Cardiac muscle cell (in vitro differentiated cells and primary cell): ENCODE measurements around the gene MC1R. TPM values are rescaled to one million over a fixed set of nuclear protein-coding genes. Genes with fewer than 3 reads are reported as not detected.
"Not testable (repeated sequence)": the region's sequence is repeated elsewhere in the genome, so short reads cannot be mapped to it uniquely, and the experiment has no call there.

Experiments
- DNase-seq, 2 donors: peaks; one replicate each; pipeline versions ENCODE4 v3.0.0 to v3.0.0-alpha.2; 2010 to 2017; ENCODE audit warnings: low read depth in 1 of 2, low spot score in 1 of 2
- H3K27ac ChIP-seq: fragments of 200-600 bp; sonication (generic); 2 replicates; pipeline ENCODE4 v1.5.1; 2016
- H3K27me3 ChIP-seq: fragments of 200-600 bp; sonication (generic); 2 replicates; pipeline ENCODE4 v1.6.0; 2016; ENCODE audit warnings: control low read depth
- H3K36me3 ChIP-seq: fragments of 200-600 bp; sonication (generic); 2 replicates; pipeline ENCODE4 v1.5.1; 2016; ENCODE audit warnings: control low read depth
- H3K4me1 ChIP-seq: fragments of 200-600 bp; sonication (generic); 2 replicates; pipeline ENCODE4 v1.8.1; 2017; ENCODE audit warnings: low read depth, mild to moderate bottlenecking, mixed run types
- H3K4me3 ChIP-seq: fragments of 200-600 bp; sonication (generic); 2 replicates; pipeline ENCODE4 v1.5.1; 2016; ENCODE audit warnings: mild to moderate bottlenecking
- H3K9me3 ChIP-seq: fragments of 200-600 bp; sonication (generic); 2 replicates; pipeline ENCODE4 v1.5.1; 2017; ENCODE audit warnings: low read depth, mild to moderate bottlenecking, control low read depth
- polyA plus RNA-seq: library from polyadenylated mRNA; unstranded; fragments of >200 nt; fragmentation: Nextera tagmentation; extraction: Ambion mirVana; gene quantifications from 2 replicates; pipeline ENCODE4 v1.2.1, GENCODE V29; 2016
- total RNA-seq: library from RNA; depleted of rRNA; stranded (reverse); fragments of >200 nt; gene quantifications from 2 replicates; pipeline ENCODE4 v1.2.3, GENCODE V29; 2016
- TF ChIP-seq, protein P1 (sequence below): IDR thresholded peaks from 2 replicates; pipeline ENCODE4 v1.5.1; 2012; ENCODE audit warnings: low read depth, mild to moderate bottlenecking, low read length

The MC1R gene
- total and polyA plus RNA-seq, 2 experiments from 2014 or later, result 7.7 to 9.6 TPM

GRCh38 chr16:89964201-89964600 lies 45.5 kb downstream of the MC1R start:
- DNase-seq, result no peak
- H3K9me3 ChIP-seq, result no peaks in the 10 kb centered on the region
- H3K27me3 ChIP-seq, result no peaks in the 10 kb centered on the region
- no peaks in the 10 kb centered on the region for H3K4me1 ChIP-seq
- peaks cover 7% of the 10 kb centered on the region for H3K36me3 ChIP-seq
- TF ChIP-seq, protein P1, sequence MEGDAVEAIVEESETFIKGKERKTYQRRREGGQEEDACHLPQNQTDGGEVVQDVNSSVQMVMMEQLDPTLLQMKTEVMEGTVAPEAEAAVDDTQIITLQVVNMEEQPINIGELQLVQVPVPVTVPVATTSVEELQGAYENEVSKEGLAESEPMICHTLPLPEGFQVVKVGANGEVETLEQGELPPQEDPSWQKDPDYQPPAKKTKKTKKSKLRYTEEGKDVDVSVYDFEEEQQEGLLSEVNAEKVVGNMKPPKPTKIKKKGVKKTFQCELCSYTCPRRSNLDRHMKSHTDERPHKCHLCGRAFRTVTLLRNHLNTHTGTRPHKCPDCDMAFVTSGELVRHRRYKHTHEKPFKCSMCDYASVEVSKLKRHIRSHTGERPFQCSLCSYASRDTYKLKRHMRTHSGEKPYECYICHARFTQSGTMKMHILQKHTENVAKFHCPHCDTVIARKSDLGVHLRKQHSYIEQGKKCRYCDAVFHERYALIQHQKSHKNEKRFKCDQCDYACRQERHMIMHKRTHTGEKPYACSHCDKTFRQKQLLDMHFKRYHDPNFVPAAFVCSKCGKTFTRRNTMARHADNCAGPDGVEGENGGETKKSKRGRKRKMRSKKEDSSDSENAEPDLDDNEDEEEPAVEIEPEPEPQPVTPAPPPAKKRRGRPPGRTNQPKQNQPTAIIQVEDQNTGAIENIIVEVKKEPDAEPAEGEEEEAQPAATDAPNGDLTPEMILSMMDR, result no peak
- H3K4me3 ChIP-seq, result no peak overlapping the region
- H3K27ac ChIP-seq, result no peak overlapping the region

DNA sequence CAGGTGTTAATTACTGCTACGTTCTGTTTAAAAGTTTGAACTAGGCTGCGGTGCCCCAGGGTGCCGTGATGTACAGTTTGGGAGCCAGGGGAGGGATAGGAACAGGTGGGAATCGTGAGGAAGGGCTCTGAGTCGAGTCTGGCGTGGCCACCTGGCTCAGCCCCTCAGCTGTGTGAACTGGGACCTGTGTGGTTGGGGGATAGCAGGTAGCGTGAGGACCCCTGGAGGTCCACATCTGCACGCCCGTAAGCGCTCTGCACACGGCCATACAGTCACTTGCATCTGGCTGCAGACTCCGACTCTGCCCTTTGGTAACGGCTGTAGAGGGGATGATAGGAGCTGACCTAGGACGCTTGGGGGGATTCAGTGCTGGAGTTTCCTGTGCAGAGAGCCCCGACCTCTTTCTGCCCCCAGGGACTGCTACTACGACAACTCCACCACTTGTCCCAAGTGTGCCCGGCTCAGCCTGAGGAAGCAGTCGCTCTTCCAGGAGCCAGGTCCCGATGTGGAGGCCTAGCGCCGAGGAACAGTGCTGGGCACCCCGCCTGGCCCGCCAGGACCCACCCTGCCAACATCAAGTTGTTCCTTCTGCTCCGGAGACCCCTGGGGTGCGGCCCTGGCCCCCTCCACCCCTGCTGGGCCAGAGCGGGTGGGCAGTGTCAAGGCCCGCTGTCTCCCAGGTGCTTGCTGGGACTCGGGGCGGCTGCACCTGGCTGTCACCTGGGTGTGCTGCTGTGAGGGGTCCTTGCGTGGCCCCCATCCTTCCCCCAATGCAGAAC lies 47.0 kb downstream of the MC1R start:
- Histone ChIP-seq H3K4me3 (no peak overlapping the region), H3K4me1 (no peaks in the 10 kb centered on the region), H3K9me3 (no peaks in the 10 kb centered on the region), H3K27me3 (no peaks in the 10 kb centered on the region), H3K27ac (no peak overlapping the region), H3K36me3 (peaks cover 6% of the 10 kb centered on the region)
- DNase-seq, result no peak
- TF ChIP-seq, protein P1, result no peak

DNA sequence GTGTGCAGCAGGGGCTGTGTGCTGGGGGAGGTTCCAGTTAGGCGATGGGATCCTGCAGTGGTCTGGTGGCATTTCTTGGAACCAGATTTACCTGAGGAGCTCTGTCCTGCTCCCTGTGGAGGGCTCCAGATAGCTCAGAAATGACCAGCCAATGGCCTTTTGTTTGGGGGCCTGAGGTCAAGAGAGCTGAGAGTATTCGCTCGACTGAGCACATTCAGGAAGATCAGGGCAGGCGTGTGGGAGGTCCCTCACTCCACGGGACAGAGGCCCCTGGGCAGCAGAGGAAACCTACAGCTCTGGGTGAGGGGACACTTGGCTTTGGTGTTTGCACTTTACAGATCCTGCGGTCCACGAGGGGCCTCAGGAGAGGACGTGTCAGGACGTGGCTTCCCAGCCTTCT lies 48.1 kb downstream of the MC1R start:
- no peak for DNase-seq
- peaks cover 2% of the 10 kb centered on the region for H3K36me3 ChIP-seq
- peaks cover 9% of the 10 kb centered on the region for H3K4me1 ChIP-seq
- H3K4me3 ChIP-seq, result no peak overlapping the region
- TF ChIP-seq, protein P1, result no peak
- no peak overlapping the region for H3K27ac ChIP-seq
- H3K9me3 ChIP-seq, result no peaks in the 10 kb centered on the region
- no peaks in the 10 kb centered on the region for H3K27me3 ChIP-seq

GRCh38 chr16:89967436-89967835 lies 48.8 kb downstream of the MC1R start:
- DNase-seq, H3K9me3 ChIP-seq, H3K36me3 ChIP-seq, H3K4me3 ChIP-seq, H3K27me3 ChIP-seq, H3K27ac ChIP-seq: not testable (repeated sequence)
- peaks cover 13% of the 10 kb centered on the region for H3K4me1 ChIP-seq

- H3K27ac ChIP-seq, H3K36me3 ChIP-seq, H3K27me3 ChIP-seq, H3K4me3 ChIP-seq, H3K9me3 ChIP-seq, DNase-seq: not testable (repeated sequence)
- peaks cover 13% of the 10 kb centered on the region for H3K4me1 ChIP-seq
Measured at GRCh38 chr16:89968074-89968473, 49.4 kb downstream of the MC1R start.

GRCh38 chr16:89969741-89970410 lies 51.2 kb downstream of the MC1R start:
- Histone ChIP-seq H3K27ac (no peak overlapping the region), H3K9me3 (no peaks in the 10 kb centered on the region), H3K27me3 (no peaks in the 10 kb centered on the region), H3K36me3 (no peaks in the 10 kb centered on the region), H3K4me1 (peaks cover 16% of the 10 kb centered on the region), H3K4me3 (no peak overlapping the region)
- TF ChIP-seq, protein P1, result no peak
- DNase-seq, result no peak

Other genes starting within 250 kb of the MC1R start
- 58.8 and 76.3 TPM in 2 replicates for gene CDK10, start 232.2 kb upstream of the MC1R start, total RNA-seq
- gene CDK10, start 232.2 kb upstream of the MC1R start, polyA plus RNA-seq, result 142 and 159 TPM in 2 replicates
- gene SPATA2L, start 217.2 kb upstream of the MC1R start, total RNA-seq, result 15.5 and 25.2 TPM in 2 replicates
- gene SPATA2L, start 217.2 kb upstream of the MC1R start, polyA plus RNA-seq, result 12.3 and 17.1 TPM in 2 replicates
- 21.3 and 30.0 TPM in 2 replicates for gene VPS9D1, start 198.0 kb upstream of the MC1R start, total RNA-seq
- gene VPS9D1, start 198.0 kb upstream of the MC1R start, polyA plus RNA-seq, result 15.4 and 22.3 TPM in 2 replicates
- gene ZNF276, start 197.3 kb upstream of the MC1R start, total RNA-seq, result 30.4 and 43.2 TPM in 2 replicates
- gene ZNF276, start 197.3 kb upstream of the MC1R start, polyA plus RNA-seq, result 16.2 and 22.5 TPM in 2 replicates
- 20.7 and 26.2 TPM in 2 replicates for gene FANCA, start 102.2 kb upstream of the MC1R start, total RNA-seq
- gene FANCA, start 102.2 kb upstream of the MC1R start, polyA plus RNA-seq, result 17.6 and 20.1 TPM in 2 replicates
- gene SPIRE2, start 90.4 kb upstream of the MC1R start, total RNA-seq, result 4.1 and 7.8 TPM in 2 replicates
- gene SPIRE2, start 90.4 kb upstream of the MC1R start, polyA plus RNA-seq, result 3.8 and 5.1 TPM in 2 replicates
- gene TCF25, start 45.3 kb upstream of the MC1R start, total RNA-seq, result 206 and 300 TPM in 2 replicates
- 229 and 239 TPM in 2 replicates for gene TCF25, start 45.3 kb upstream of the MC1R start, polyA plus RNA-seq
- 4.6 and 16.1 TPM in 2 replicates for gene TUBB3, start 4.5 kb downstream of the MC1R start, total RNA-seq
- 5.5 and 7.5 TPM in 2 replicates for gene TUBB3, start 4.5 kb downstream of the MC1R start, polyA plus RNA-seq
- gene DEF8, start 29.9 kb downstream of the MC1R start, total RNA-seq, result 92.0 and 165 TPM in 2 replicates
- 56.3 and 67.8 TPM in 2 replicates for gene DEF8, start 29.9 kb downstream of the MC1R start, polyA plus RNA-seq
- gene DBNDD1, start 100.6 kb downstream of the MC1R start, total RNA-seq, result 4.3 and 5.9 TPM in 2 replicates
- 5.1 and 7.0 TPM in 2 replicates for gene DBNDD1, start 100.6 kb downstream of the MC1R start, polyA plus RNA-seq
- not detected in 2 replicates for gene PRDM7, start 158.5 kb downstream of the MC1R start, total RNA-seq
- not detected in 2 replicates for gene PRDM7, start 158.5 kb downstream of the MC1R start, polyA plus RNA-seq